ENCODE results near the gene ULBP3.

DNA sequence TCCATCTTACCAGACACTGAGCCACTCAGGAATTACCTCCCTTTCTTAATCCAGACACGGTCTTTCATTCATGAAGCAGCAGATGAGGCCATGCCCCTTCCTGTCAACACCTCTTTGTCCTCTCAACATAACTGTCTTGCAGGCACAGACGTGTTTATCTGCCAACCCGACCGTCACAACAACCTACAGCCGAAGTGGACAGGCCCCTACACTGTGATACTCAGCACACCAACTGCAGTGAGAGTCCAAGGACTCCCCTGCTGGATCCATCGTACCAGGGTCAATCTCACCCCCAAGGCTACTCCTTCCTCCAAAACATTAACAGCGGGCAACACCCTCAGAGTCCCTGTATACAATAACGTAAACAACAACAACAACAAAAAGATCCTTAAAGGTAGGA is 30.6 kb upstream of the ULBP3 start:
- TF ChIP-seq, protein P1, sequence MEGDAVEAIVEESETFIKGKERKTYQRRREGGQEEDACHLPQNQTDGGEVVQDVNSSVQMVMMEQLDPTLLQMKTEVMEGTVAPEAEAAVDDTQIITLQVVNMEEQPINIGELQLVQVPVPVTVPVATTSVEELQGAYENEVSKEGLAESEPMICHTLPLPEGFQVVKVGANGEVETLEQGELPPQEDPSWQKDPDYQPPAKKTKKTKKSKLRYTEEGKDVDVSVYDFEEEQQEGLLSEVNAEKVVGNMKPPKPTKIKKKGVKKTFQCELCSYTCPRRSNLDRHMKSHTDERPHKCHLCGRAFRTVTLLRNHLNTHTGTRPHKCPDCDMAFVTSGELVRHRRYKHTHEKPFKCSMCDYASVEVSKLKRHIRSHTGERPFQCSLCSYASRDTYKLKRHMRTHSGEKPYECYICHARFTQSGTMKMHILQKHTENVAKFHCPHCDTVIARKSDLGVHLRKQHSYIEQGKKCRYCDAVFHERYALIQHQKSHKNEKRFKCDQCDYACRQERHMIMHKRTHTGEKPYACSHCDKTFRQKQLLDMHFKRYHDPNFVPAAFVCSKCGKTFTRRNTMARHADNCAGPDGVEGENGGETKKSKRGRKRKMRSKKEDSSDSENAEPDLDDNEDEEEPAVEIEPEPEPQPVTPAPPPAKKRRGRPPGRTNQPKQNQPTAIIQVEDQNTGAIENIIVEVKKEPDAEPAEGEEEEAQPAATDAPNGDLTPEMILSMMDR (IDR thresholded peaks at IDR 0.05) = no peak
- TF ChIP-seq POLR2A (IDR thresholded peaks at IDR 0.05) = no peak
